Body of pancreas (tissue), 4 donors: ENCODE data around the gene BTG4. TPM values are rescaled to one million over a fixed set of nuclear protein-coding genes. Genes with fewer than 3 reads are reported as not detected.

Source experiments
- ATAC-seq: fragments of 150-250 bp; one replicate; pipeline ENCODE4 v1.9.1; 2016
- DNase-seq, 4 donors: peaks; one replicate each; pipeline ENCODE4 v3.0.0-alpha.2; 2019
- H3K27ac ChIP-seq, 4 donors: fragments of 200-600 bp; sonication (generic); 1 replicate in 3 of 4; 2 replicates in 1 of 4; pipeline versions ENCODE4 v1.5.1 to v1.6.1; 2016 to 2019; ENCODE audit warnings: mild to moderate bottlenecking in 1 of 4, mixed read lengths in 1 of 4, moderate library complexity in 1 of 4
- H3K27me3 ChIP-seq, 2 donors: fragments of 200-600 bp; sonication (generic); one replicate each; pipeline ENCODE4 v1.6.0; 2016; ENCODE audit warnings: mild to moderate bottlenecking in 1 of 2
- H3K36me3 ChIP-seq, 2 donors: fragments of 200-600 bp; sonication (generic); replicated peaks in 1 of 2; 2 replicates each; pipeline ENCODE4 v1.5.1; 2016; ENCODE audit warnings: low read depth in 2 of 2; ENCODE audit not compliant: insufficient read depth in 1 of 2
- H3K4me1 ChIP-seq: fragments of 200-600 bp; sonication (generic); one replicate; pipeline ENCODE4 v1.6.0; 2016
- H3K4me3 ChIP-seq, 2 donors: fragments of 200-600 bp; sonication (generic); 1 replicate in 1 of 2; 2 replicates in 1 of 2; pipeline ENCODE4 v1.5.1; 2016 to 2019
- H3K9me3 ChIP-seq, 3 donors: fragments of 200-600 bp; sonication (generic); 1 replicate in 2 of 3; 2 replicates in 1 of 3; pipeline ENCODE4 v1.5.1; 2016
- POLR2A ChIP-seq, 3 donors: fragments of 450-650 bp; IDR thresholded peaks; one replicate each; pipeline ENCODE4 v1.6.1; 2016; ENCODE audit warnings: antibody characterized with exemption in 3 of 3, mild to moderate bottlenecking in 2 of 3
- WGBS, 2 donors: methylation state at CpG; one replicate each; pipeline ENCODE4 v1.1.5; 2017; 5-methylcytosine and 5-hydroxymethylcytosine counted together
- intact Hi-C: fragments of 100-400 bp; cut with DNase I; formaldehyde crosslinking; loops from one replicate; pipeline ENCODE4 v1.15.1; 2023
- total RNA-seq, 2 donors: library from RNA; depleted of rRNA; stranded (reverse); fragments of >200 nt; gene quantifications; one replicate each; pipeline ENCODE4 v1.1.0, GENCODE V29; 2016
- TF ChIP-seq, protein P1 (sequence below), 7 experiments: fragments of 450-650 bp in 4 of 7; fragments of 200-600 bp in 3 of 7; sonication (generic) in 3 of 7; IDR thresholded peaks; one replicate each; pipeline ENCODE4 v1.5.1; 2016 to 2019; ENCODE audit warnings: antibody characterized with exemption in 7 of 7

Gene BTG4
- total RNA-seq, 2 donors from 2014 or later: not detected

- 73 to 86% methylated on average over 11 of the region's 11 CpGs for WGBS, 2 donors
- peaks cover 11% of the 10 kb centered on the region for H3K4me1 ChIP-seq
- intact Hi-C loops: no loop called here
- H3K9me3 ChIP-seq: no peaks in the 10 kb centered on the region
- H3K4me3 ChIP-seq: no peak overlapping the region
- ATAC-seq: no peak
- H3K27ac ChIP-seq: no peak overlapping the region
- no peak for DNase-seq
- TF ChIP-seq, protein P1, sequence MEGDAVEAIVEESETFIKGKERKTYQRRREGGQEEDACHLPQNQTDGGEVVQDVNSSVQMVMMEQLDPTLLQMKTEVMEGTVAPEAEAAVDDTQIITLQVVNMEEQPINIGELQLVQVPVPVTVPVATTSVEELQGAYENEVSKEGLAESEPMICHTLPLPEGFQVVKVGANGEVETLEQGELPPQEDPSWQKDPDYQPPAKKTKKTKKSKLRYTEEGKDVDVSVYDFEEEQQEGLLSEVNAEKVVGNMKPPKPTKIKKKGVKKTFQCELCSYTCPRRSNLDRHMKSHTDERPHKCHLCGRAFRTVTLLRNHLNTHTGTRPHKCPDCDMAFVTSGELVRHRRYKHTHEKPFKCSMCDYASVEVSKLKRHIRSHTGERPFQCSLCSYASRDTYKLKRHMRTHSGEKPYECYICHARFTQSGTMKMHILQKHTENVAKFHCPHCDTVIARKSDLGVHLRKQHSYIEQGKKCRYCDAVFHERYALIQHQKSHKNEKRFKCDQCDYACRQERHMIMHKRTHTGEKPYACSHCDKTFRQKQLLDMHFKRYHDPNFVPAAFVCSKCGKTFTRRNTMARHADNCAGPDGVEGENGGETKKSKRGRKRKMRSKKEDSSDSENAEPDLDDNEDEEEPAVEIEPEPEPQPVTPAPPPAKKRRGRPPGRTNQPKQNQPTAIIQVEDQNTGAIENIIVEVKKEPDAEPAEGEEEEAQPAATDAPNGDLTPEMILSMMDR (IDR thresholded peaks at IDR 0.05): no peak
- no peak for TF ChIP-seq POLR2A (IDR thresholded peaks at IDR 0.05)
- H3K27me3 ChIP-seq: no peaks in the 10 kb centered on the region
- no peaks in the 10 kb centered on the region for H3K36me3 ChIP-seq
Measured at GRCh38 chr11:111559800-111560464, 47.7 kb upstream of the BTG4 start.

- DNase-seq: no peak
- Histone ChIP-seq H3K9me3 (no peaks in the 10 kb centered on the region), H3K27me3 (no peaks in the 10 kb centered on the region), H3K36me3 (no peaks in the 10 kb centered on the region), H3K4me3 (no peak overlapping the region), H3K27ac (no peak overlapping the region), H3K4me1 (peaks cover 8% of the 10 kb centered on the region)
- TF ChIP-seq, protein P1 (IDR thresholded peaks at IDR 0.05): no peak
- no peak for TF ChIP-seq POLR2A (IDR thresholded peaks at IDR 0.05)
- no peak for ATAC-seq
- intact Hi-C loops: no loop called here
- WGBS, 2 donors: 76 to 85% methylated on average over 5 of the region's 5 CpGs
Measured at GRCh38 chr11:111557425-111558111, 45.4 kb upstream of the BTG4 start.

DNA sequence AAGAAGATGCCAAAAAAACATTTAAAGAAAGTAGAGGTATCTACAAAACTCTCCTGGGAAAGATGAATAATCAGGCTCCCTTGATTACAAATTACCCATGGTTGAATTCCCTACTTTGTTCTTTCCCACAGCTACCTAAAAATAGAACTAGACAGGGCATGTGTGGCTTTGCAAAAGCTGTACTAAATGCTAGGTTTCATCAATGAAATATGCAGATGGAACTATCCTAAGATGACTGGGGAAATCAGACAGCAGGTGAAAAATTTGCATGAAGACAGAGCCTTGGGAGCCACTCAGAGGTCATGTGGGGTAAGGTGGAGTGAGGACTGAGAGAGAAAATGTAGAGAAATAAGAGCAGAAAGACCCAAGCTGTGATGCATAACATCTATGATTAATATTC, 43.1 kb upstream of the BTG4 start:
- DNase-seq (no peak), ATAC-seq (no peak)
- H3K27me3 ChIP-seq: no peaks in the 10 kb centered on the region
- H3K27ac ChIP-seq: no peak overlapping the region
- no peak overlapping the region for H3K4me3 ChIP-seq
- no peaks in the 10 kb centered on the region for H3K9me3 ChIP-seq
- no peaks in the 10 kb centered on the region for H3K4me1 ChIP-seq
- intact Hi-C loops: no loop called here
- no peak for TF ChIP-seq POLR2A (IDR thresholded peaks at IDR 0.05)
- TF ChIP-seq, protein P1 (IDR thresholded peaks at IDR 0.05): no peak
- H3K36me3 ChIP-seq: no peaks in the 10 kb centered on the region

DNA sequence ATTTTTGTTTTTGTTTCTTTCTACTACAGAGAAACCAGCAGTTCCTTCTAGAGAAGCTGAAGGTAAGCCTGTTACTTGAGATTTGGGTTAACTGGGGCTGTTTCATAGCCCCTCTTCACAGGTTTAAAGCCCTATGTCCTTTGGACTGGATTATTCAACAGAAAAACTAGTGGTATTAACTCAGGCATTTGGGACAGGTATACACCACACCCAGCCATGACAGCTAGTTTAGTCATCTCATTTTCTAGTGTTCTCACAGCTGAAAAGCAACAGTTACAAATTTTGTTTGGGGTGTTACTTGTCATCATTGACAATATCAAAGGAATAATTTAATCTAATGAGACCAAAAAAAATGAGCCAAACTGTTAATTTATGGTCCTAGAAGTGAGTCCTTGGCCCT, 42.3 kb upstream of the BTG4 start:
- no peak for TF ChIP-seq POLR2A (IDR thresholded peaks at IDR 0.05)
- TF ChIP-seq, protein P1 (IDR thresholded peaks at IDR 0.05): no peak
- H3K4me3 ChIP-seq: no peak overlapping the region
- ATAC-seq (no peak), DNase-seq (no peak)
- H3K27ac ChIP-seq: no peak overlapping the region
- H3K36me3 ChIP-seq: no peaks in the 10 kb centered on the region
- intact Hi-C loops: no loop called here
- no peaks in the 10 kb centered on the region for H3K4me1 ChIP-seq
- H3K27me3 ChIP-seq: no peaks in the 10 kb centered on the region
- no peaks in the 10 kb centered on the region for H3K9me3 ChIP-seq

DNA sequence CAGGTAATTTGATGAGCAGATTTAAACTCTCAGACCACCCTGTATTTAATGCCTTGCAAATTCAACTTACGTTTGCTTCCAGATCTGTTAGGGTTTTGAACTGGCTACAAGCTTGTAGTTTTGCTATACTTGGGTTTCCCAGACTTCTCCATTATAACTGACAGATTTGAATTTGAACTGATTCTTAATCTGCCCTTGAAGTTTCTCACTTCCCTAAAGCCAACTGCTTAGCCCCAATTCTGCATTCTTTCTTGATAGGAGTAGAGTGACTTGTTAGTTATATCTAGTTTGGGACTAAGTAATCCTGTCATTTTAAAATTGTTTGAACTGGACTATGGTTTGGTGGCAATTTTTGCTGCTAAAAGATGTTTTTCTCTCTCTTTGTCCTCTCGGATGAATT, 38.1 kb upstream of the BTG4 start:
- H3K4me1 ChIP-seq: no peaks in the 10 kb centered on the region
- 75 to 83% methylated on average over 2 of the region's 2 CpGs for WGBS, 2 donors
- H3K27me3 ChIP-seq: no peaks in the 10 kb centered on the region
- intact Hi-C loops: no loop called here
- no peaks in the 10 kb centered on the region for H3K36me3 ChIP-seq
- DNase-seq (no peak), ATAC-seq (no peak)
- no peak overlapping the region for H3K4me3 ChIP-seq
- no peaks in the 10 kb centered on the region for H3K9me3 ChIP-seq
- H3K27ac ChIP-seq: no peak overlapping the region
- TF ChIP-seq, protein P1 (IDR thresholded peaks at IDR 0.05): no peak
- no peak for TF ChIP-seq POLR2A (IDR thresholded peaks at IDR 0.05)
